OCI-M2 (cell line): Measurements from ENCODE around the gene PPP4R3C.
"Not testable (repeated sequence)": the region's sequence is repeated elsewhere in the genome, so short reads cannot be mapped to it uniquely, and the experiment has no call there.

ENCODE experiments used
- DNase-seq: peaks from one replicate; lab custom pipeline; 2025; ENCODE audit not compliant: unreplicated experiment; lab: John Stamatoyannopoulos, UW

Gene PPP4R3C

GRCh38 chrX:27463187-27463586, at the start of gene PPP4R3C:
Gene PPP4R3C (minus strand): TSS chrX:27463341. CDS start chrX:27463296, 45 bp downstream.
- DNase-seq = no peak

GRCh38 chrX:27491397-27491796, 28.3 kb upstream of the PPP4R3C start:
- DNase-seq = no peak

- no peak for DNase-seq
Measured at GRCh38 chrX:27466051-27466450, 2.9 kb upstream of the PPP4R3C start.

GRCh38 chrX:27465036-27465435, 1.9 kb upstream of the PPP4R3C start:
- DNase-seq = no peak

- not testable (repeated sequence) for DNase-seq
Measured at GRCh38 chrX:27459129-27459528, 4.0 kb downstream of the PPP4R3C start.

GRCh38 chrX:27458544-27458943, 4.6 kb downstream of the PPP4R3C start:
- not testable (repeated sequence) for DNase-seq

GRCh38 chrX:27451324-27451723, 11.8 kb downstream of the PPP4R3C start:
- DNase-seq = no peak

GRCh38 chrX:27446423-27446822, 16.7 kb downstream of the PPP4R3C start:
- no peak for DNase-seq

GRCh38 chrX:27445438-27445837, 17.7 kb downstream of the PPP4R3C start:
- no peak for DNase-seq

- DNase-seq = no peak
Measured at GRCh38 chrX:27444093-27444908, 18.8 kb downstream of the PPP4R3C start.

GRCh38 chrX:27442392-27442791, 20.7 kb downstream of the PPP4R3C start:
- not testable (repeated sequence) for DNase-seq

- no peak for DNase-seq
Measured at GRCh38 chrX:27439771-27440170, 23.4 kb downstream of the PPP4R3C start.

- DNase-seq = no peak
Measured at GRCh38 chrX:27438937-27439336, 24.2 kb downstream of the PPP4R3C start.

- no peak for DNase-seq
Measured at GRCh38 chrX:27435031-27435430, 28.1 kb downstream of the PPP4R3C start.
